Spinal cord (tissue), 10 donors: ENCODE results near the gene FLACC1. TPM values are rescaled to one million over a fixed set of nuclear protein-coding genes. Genes with fewer than 3 reads are reported as not detected.

Source experiments
- DNase-seq, 6 donors: peaks; one replicate each; pipeline versions ENCODE4 v3.0.0 to v3.0.0-alpha.2; 2013 to 2015; ENCODE audit warnings: low spot score in 6 of 6, low read depth in 4 of 6
- H3K27ac ChIP-seq: one replicate; pipeline ENCODE4 v1.5.1; 2013; ENCODE audit warnings: low read depth, low read length, control low read depth
- H3K27me3 ChIP-seq: one replicate; pipeline ENCODE4 v1.6.1; 2013; ENCODE audit warnings: low read length; ENCODE audit not compliant: control insufficient read depth, insufficient read depth
- H3K36me3 ChIP-seq: one replicate; pipeline ENCODE4 v1.6.1; 2013; ENCODE audit warnings: low read length; ENCODE audit not compliant: control insufficient read depth, insufficient read depth
- H3K4me1 ChIP-seq: one replicate; pipeline ENCODE4 v1.6.1; 2013; ENCODE audit warnings: low read length; ENCODE audit not compliant: control insufficient read depth, insufficient read depth
- H3K4me3 ChIP-seq: one replicate; pipeline ENCODE4 v1.5.1; 2013; ENCODE audit warnings: low read depth, low read length, control low read depth
- H3K9me3 ChIP-seq: one replicate; pipeline ENCODE4 v1.6.1; 2013; ENCODE audit warnings: low read length; ENCODE audit not compliant: control insufficient read depth, insufficient read depth
- WGBS: methylation state at CpG from one replicate; pipeline ENCODE4 v1.1.5; 2013; ENCODE audit warnings: missing lambda C conversion rate; ENCODE audit not compliant: insufficient coverage; 5-methylcytosine and 5-hydroxymethylcytosine counted together
- long read RNA-seq, 4 donors: transcript quantifications; one replicate each; lab custom pipeline, GENCODE V29; 2026
- polyA plus RNA-seq, 2 donors: library from polyadenylated mRNA; unstranded; fragments of 120-200 nt; gene quantifications; one replicate each; pipeline ENCODE4 v1.2.1, GENCODE V29; 2013; ENCODE audit not compliant: insufficient read length in 2 of 2
- total RNA-seq, 2 donors: library from RNA; depleted of rRNA in 1 of 2; stranded (reverse); fragments of 120-200 nt in 1 of 2; fragments of >200 nt in 1 of 2; gene quantifications; one replicate each; pipeline versions ENCODE4 v1.2.3 to v1.2.4, GENCODE V29; 2013 to 2014
- donor health status: healthy.

Gene FLACC1
- 1 to 10 TPM; 5.0 to 7.1 TPM for total RNA-seq
- polyA plus RNA-seq = 1 to 10 TPM; 4.3 to 5.0 TPM
- long read RNA-seq, donor 1 = 0 reads
- long read RNA-seq, donor 2 = 0 reads
- long read RNA-seq, donor 3 = 0 reads
- long read RNA-seq, donor 4 = 0 reads

DNA sequence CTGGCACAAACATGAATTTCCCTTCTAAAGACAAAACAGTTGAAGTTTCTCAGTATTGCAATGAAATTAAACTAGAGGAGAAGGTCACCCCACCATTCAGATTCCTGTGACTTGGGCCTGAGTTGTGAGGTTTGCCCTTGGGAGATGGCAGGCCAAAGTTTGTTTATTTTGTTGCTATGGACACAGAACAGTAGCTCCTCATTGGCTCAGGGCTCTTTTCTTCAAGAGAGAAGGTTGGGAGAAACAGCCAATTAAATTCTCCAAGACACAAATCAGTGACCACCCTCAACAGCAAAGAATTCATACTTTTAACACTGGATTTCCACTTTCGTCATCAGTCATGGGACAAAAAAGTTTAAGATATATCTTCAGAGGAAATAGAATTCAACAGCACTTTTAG lies at the start of gene FLACC1:
TSS of gene FLACC1 (minus strand) at position 125 of the 400 bp plus-strand sequence. CDS start 5,941 bp downstream, outside the sequence.
- Histone ChIP-seq H3K4me3 (peak within 1 kb of the TSS; percentile 5), H3K27me3 (no peaks in the 10 kb centered on the region), H3K27ac (peak within 1 kb of the TSS; percentile 66), H3K36me3 (peaks cover 3% of the 10 kb centered on the region), H3K9me3 (no peaks in the 10 kb centered on the region), H3K4me1 (no peaks in the 10 kb centered on the region)
- DNase-seq = peak; percentile 13 to 74 (median 36)
- WGBS = no CpG with 5 or more reads among the region's 1 CpG

GRCh38 chr2:201406077-201406662 lies 49.0 kb upstream of the FLACC1 start:
- Histone ChIP-seq H3K36me3 (no peaks in the 10 kb centered on the region), H3K9me3 (no peaks in the 10 kb centered on the region), H3K27me3 (no peaks in the 10 kb centered on the region), H3K27ac (no peak overlapping the region), H3K4me3 (no peak overlapping the region), H3K4me1 (no peaks in the 10 kb centered on the region)
- WGBS = no CpG with 5 or more reads among the region's 3 CpGs
- DNase-seq = peak in 3 of 6 donors; percentile 5 to 65 (median 61)

DNA sequence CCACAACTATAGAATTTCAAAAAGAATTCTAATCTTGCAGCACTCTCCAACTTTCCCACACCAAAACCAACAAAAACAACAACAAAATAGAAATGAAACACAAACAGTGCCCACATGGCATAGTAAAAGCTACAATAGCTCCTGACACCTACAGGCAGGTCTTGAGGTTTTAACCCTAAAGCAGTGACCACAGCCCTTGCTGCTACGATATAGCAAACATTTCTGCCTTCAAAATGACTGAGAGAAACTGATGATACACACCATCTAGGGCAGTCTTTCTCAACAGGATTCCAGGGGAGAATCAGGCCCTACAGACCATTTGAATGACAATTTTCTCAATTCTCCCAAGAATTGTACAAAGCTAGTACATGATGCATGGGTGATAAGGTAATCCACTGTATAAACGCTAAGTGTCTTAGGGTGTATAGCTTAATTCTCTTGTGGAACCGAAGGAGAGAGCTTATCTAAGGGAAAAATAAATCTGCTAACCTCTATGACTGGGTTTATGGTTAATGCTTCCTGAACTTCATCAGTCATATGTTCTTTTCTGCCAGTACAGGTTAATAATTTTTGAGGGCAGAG lies 47.6 kb upstream of the FLACC1 start:
- Histone ChIP-seq H3K9me3 (no peaks in the 10 kb centered on the region), H3K27ac (no peak overlapping the region), H3K27me3 (no peaks in the 10 kb centered on the region), H3K36me3 (no peaks in the 10 kb centered on the region), H3K4me3 (no peak overlapping the region), H3K4me1 (no peaks in the 10 kb centered on the region)
- WGBS = 94% methylated on average over 2 of the region's 3 CpGs
- no peak for DNase-seq

GRCh38 chr2:201403880-201404279 lies 46.7 kb upstream of the FLACC1 start:
- H3K36me3 ChIP-seq = no peaks in the 10 kb centered on the region
- no peaks in the 10 kb centered on the region for H3K9me3 ChIP-seq
- no peaks in the 10 kb centered on the region for H3K27me3 ChIP-seq
- WGBS = 100% methylated on average over 1 of the region's 3 CpGs
- DNase-seq = peak in 2 of 6 donors; percentile 23 to 47
- H3K4me1 ChIP-seq = no peaks in the 10 kb centered on the region
- no peak overlapping the region for H3K27ac ChIP-seq
- H3K4me3 ChIP-seq = no peak overlapping the region

GRCh38 chr2:201402651-201403562 lies 45.8 kb upstream of the FLACC1 start:
- Histone ChIP-seq H3K27ac (no peak overlapping the region), H3K36me3 (no peaks in the 10 kb centered on the region), H3K9me3 (no peaks in the 10 kb centered on the region), H3K4me3 (no peak overlapping the region), H3K4me1 (no peaks in the 10 kb centered on the region), H3K27me3 (no peaks in the 10 kb centered on the region)
- peak in 1 of 6 donors; percentile 22 for DNase-seq
- 94% methylated on average over 3 of the region's 6 CpGs for WGBS

DNA sequence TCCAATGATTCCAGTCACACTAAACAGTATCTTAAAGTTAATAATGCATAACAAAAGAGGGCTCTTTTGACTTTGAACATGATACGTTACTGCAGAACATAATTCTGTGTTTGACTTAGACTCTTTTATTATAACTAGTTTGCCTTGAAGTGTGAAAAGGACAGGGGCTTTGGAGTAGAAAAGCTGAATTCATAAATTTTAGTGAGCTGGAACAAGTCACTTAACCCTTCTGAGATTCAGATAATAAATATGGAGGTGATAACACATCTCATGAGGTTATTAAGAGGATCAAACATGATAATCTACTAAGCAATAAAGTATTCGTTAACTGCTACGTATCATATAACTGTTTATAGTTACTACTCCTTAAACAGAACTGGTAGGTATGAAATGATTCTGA lies 44.7 kb upstream of the FLACC1 start:
- no peak overlapping the region for H3K4me3 ChIP-seq
- H3K4me1 ChIP-seq = no peaks in the 10 kb centered on the region
- no CpG with 5 or more reads among the region's 3 CpGs for WGBS
- no peaks in the 10 kb centered on the region for H3K27me3 ChIP-seq
- no peaks in the 10 kb centered on the region for H3K9me3 ChIP-seq
- H3K36me3 ChIP-seq = no peaks in the 10 kb centered on the region
- no peak overlapping the region for H3K27ac ChIP-seq
- DNase-seq = no peak

DNA sequence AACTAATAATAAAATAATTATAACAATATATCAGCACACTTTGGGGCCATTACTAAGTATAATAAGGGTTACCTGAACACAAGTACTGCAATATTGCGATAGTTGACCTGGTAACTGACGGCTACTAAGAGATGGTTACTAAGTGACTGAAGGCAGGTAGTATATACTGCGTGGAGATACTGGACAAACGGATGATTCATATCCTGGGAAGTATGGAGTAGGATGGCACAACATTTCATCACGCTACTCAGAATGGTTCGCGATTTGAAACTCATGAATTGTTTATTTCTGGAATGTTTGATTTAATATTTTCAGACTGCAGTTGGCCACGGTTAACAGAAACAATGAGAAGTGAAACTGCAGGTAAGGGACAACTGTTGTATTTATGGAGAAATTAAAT lies 39.5 kb upstream of the FLACC1 start:
- no peaks in the 10 kb centered on the region for H3K4me1 ChIP-seq
- no peak overlapping the region for H3K27ac ChIP-seq
- WGBS = 98% methylated on average over 7 of the region's 8 CpGs
- H3K9me3 ChIP-seq = no peaks in the 10 kb centered on the region
- DNase-seq = no peak
- H3K4me3 ChIP-seq = no peak overlapping the region
- no peaks in the 10 kb centered on the region for H3K27me3 ChIP-seq
- H3K36me3 ChIP-seq = peaks cover 8% of the 10 kb centered on the region

DNA sequence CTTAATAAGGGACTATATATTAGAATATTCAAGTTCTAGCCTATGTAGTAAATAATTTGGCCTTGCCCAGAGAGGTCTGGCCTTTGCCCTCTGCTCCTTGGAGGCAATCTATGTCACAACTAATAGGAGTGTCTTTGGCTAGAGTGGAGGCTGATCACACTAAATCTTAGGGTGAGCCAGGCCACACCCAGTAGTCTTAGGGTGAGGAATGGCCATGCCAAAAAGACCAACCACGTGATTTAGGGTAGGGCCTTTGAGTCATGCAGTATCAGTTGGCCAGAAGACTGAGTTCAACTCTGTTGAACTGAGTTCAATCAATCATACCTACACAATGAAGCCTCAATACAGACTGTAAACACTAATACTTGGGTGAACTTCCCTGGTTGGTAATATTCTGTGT lies 26.0 kb upstream of the FLACC1 start:
- DNase-seq = no peak
- Histone ChIP-seq H3K9me3 (no peaks in the 10 kb centered on the region), H3K36me3 (peaks cover 11% of the 10 kb centered on the region), H3K4me1 (no peaks in the 10 kb centered on the region), H3K27ac (no peak overlapping the region), H3K4me3 (no peak overlapping the region), H3K27me3 (no peaks in the 10 kb centered on the region)
- no CpG with 5 or more reads among the region's 1 CpG for WGBS

DNA sequence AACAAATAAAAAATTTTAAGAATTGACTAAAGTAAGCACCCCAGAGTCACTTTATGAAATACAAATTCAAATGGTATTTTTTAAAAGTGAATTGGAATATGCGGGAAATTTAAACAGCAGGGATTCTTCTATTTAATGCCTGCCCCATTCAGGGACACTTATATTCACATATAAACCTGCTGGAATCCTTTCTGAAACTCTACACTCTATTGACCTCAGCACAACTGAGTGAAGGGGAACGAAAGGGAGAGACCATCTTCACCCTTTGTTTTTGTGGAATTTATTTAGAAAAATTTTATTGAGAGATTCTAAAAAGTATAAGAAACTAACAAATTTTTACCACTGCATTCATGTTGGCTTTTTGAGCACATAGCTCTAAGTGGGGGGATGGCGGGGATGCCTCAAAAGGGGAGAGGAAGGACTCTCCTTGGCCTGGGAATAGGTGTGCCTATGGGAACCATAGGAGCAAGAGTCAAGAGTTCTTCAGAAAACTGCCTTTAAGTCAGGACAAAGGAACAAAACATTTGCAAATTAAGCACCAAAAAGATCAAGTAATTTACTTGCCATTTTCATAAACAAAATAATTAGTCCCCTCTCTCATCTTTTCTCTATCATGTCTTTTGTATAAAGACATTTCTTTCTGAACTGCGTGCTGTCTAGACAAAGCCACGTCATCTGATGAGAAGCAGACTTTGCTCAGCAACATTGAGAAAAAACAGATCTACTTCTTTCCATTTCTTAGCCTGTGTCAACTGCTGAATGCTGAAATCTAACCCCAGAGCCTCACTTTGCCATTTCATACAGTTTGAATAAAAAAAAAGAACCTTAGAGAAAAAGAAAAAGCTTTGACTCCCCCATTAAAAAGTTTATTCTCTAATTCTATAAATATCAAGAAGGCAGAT lies 21.6 kb upstream of the FLACC1 start:
- 88% methylated on average over 2 of the region's 5 CpGs for WGBS
- DNase-seq = no peak

More for the DNA sequence above, 21.6 kb upstream of the FLACC1 start:
- Histone ChIP-seq H3K4me3 (no peak overlapping the region), H3K9me3 (no peaks in the 10 kb centered on the region), H3K27ac (no peak overlapping the region), H3K27me3 (no peaks in the 10 kb centered on the region), H3K4me1 (no peaks in the 10 kb centered on the region), H3K36me3 (peaks cover 8% of the 10 kb centered on the region)
